HL-60/S4 treated with phorbol 12-myristate 13-acetate at 8.2 ng/mL for 4 days and 3 days (cell line): Measurements from ENCODE around the gene CIITA.
"Not testable (repeated sequence)": the region's sequence is repeated elsewhere in the genome, so short reads cannot be mapped to it uniquely, and the experiment has no call there.

Experiments used
- in situ Hi-C: fragments of 300-500 bp; cut with MboI; formaldehyde crosslinking; loops from 2 replicates; pipeline ENCODE4 v1.15.0; 2022; ENCODE audit warnings: low sequenced_read_pairs

Gene CIITA

DNA sequence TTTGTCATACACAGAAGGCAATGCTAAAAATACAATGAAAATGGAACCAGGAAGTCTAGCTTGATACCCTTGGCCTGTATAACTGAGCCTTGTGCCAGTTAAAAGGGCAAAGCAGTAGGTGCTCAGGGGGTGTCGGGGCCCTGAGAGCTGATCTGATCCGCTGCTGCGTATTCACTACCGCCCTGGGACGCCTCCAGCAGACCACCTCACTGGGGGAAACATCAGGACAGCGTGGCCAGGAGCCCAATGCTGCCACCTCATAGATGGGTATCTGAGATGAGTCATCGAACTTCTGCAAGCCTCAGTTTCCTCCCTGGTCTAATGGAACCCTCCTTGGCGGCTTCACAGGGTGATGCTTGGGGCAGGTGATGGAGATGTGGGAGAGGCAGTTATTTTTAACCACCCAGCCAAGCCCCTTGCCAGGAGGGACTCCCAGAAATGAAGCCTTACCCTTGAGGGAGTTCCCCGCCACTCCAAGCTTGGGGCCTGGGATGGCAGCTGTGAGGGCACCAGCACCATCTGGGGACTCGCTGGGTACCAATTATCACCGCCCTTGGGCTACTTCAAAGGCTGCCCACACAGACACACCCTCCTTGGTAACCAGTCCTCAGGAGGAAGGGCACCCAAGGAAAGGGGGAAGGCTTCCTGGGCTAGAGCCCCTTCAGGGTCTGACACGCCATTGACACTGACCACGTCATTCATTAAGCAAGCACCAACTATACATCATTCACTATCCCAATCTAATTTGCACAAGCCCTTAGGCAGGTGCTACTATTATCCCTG, 57.5 kb downstream of the CIITA start:
- in situ Hi-C loops: no loop called here

- in situ Hi-C loops: no loop called here
Measured at GRCh38 chr16:10935226-10935915, 58.4 kb downstream of the CIITA start.

DNA sequence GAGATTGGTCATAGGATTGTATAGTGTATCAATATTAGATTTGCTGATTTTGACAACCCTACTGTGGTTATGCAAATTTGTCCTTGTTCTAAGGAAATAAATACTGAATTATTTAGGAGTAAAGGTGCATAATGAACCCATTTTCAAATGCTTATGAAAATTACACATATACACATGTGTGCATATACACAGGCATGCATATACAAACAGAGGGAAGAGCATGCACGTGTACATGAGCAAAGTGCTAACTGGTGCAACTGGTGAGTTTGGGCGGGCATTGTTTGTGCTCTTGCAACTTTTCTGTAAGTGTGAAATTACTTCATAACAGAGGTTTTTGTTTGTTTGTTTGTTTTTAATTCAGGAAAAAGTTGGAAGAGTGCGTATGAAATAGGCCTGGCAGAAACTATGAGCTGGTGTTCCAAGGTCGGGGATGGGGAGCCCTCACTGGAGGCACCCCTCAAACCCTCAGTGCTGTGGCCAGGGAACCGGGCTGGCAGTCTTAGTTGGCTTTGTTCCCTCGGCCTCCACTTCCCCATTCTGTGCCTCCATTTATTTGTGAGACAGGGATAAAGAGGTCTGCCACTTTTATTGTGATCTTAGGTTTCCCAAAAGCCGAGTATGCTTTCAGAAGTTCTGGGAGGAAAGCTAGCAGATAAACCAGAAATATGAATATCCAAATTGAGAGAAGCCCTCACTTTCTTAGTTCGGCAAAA, 59.4 kb downstream of the CIITA start:
- in situ Hi-C loops: no loop called here

DNA sequence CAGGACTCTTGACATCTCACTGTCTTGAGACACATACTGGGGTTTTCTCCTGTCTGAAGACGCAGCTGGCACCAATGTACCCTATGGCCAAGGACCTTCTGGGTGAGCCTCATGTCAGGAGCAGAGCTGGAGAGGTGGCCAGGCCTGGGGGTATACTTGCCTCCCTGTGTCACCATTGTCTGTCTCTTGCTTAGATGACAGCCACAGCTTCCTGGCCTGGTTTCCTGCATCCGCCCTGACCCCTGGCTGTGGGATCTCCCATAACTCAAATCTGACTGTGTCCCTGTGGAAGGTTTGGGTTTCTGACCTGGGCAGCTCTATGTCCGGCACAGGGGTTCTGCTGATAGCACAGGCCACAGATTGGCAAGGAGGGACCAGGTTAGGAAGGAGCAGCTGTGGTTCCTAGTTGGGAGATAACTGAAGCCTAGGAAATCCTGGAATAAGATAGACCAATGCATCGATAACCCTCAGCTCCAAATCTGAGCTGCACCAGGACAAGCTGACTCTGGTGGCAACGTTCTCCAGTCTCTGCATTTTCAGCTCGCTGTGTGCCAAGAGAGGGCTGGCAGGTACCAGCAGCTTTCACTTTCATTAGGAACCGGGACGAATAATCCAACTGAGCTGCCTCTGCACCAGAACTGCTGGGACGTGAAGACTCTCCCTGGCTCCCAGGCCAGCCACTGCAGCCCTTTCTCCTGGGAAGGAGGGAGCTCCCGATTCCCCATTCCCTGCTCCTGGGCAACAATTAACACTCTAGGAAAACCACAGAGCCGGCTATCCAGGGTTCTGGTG, 60.3 kb downstream of the CIITA start:
- in situ Hi-C loops: no loop called here

DNA sequence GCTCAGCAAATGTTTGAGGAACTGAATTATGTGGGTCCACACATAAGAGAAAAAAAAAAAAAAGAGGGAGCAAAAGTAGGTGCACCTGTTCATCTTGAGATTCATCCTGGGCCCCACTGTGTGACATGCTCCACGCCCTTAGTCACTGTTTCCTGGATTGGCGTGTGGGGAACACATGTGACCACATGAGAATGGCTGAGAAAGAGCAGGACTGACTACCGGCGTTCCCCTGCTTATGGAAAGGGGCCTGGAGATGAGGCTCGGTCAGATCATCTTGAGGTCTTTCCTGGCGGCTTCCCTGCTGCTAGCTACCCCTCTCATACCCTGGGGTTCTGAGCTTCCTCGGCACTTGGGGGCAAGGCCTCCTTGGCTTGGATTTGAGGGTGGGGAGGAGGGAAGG, 61.3 kb downstream of the CIITA start:
- in situ Hi-C loops: no loop called here

DNA sequence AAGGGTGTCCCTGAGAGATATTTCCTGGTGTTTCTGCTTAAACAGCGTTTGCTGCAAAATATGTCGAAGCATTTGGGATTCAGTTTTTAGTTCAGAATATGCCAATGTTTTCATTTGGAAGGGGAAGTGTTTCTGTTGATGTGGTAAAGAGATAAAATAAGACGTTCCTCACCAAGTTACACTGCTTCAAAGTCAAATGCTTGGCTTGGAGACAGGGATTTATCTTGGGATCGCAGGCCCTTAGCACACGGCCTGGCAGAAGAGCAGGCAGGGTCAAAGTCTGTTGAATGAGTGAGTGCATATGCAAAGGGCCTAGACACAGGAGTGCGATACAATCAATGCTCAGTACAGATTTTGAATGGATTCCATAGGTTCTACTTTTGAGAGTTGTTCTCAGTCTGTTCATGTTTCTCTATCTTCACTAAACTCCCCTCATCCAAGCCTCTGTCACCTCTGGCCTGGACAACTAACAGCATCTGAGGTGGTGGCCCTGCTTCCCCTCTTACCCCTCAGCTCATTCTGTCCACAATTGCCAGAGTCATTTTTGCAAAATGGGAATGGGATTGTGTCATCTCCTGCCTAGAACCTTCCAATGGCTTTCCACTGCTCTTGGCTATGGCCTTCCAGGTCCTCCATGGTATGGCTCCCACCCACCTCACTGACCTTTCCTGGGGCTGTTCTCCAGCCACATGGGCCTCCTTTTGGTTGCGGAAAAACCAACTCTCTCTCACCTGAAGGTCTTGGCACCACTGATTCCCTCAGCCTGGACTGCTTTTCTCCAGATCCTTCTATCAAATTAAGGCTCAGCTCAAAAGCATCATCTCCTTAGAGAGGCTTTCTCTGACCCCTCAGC, 62.0 kb downstream of the CIITA start:
- in situ Hi-C loops: no loop called here

- in situ Hi-C loops: no loop called here
Measured at GRCh38 chr16:10939649-10940234, 62.7 kb downstream of the CIITA start.

DNA sequence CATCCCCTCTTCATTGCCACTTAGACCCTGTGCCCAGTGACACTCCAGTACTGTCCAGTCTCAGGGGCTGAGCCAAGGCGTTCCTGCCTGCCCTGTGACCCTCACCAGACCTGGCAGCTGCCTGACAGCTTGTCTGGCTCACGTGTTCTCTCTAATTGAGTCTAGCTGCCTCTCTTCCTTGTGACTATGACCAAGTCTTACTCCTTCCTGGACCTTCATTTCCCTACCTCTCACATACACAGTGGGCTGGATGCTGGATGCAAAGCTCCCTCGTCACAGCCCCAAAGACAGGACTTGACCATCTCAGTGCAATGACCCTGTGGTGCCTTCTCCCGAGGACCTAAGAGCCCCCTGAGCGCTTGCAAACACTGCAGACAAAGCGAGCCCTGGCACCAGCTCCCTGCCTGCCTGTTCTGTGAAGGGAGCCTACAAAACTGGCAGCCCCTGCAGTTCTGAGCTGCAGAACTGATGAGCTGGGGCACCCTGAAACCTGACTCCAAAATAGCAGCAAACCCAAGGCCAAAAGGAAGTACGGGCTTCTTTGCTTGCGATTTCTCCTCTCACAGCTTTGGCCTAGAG, 63.6 kb downstream of the CIITA start:
- in situ Hi-C loops: no loop called here

- in situ Hi-C loops: no loop called here
Measured at GRCh38 chr16:10941127-10941933, 64.3 kb downstream of the CIITA start.

GRCh38 chr16:10941935-10942351, 64.9 kb downstream of the CIITA start:
- in situ Hi-C loops: not testable (repeated sequence)

GRCh38 chr16:10942352-10943063, 65.5 kb downstream of the CIITA start, which contains the start of gene DEXI:
Gene DEXI, minus strand, starts transcription at chr16:10942468. Its CDS starts 463 bp downstream, at chr16:10942005.
- in situ Hi-C loops: no loop called here

DNA sequence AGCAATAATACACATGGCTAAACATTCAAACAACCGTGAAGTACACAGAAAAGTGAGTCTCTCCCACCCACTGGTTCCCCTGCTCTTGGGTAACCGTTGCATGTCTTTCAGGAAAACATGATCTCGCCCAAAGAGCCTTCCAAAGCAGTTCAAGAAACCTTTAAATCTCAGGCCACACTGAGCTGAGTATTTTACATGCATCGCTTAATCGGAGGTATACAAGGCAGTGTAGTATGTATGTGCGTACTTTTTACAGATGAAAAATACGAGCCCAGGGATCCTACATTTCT, 66.0 kb downstream of the CIITA start:
- in situ Hi-C loops: no loop called here

DNA sequence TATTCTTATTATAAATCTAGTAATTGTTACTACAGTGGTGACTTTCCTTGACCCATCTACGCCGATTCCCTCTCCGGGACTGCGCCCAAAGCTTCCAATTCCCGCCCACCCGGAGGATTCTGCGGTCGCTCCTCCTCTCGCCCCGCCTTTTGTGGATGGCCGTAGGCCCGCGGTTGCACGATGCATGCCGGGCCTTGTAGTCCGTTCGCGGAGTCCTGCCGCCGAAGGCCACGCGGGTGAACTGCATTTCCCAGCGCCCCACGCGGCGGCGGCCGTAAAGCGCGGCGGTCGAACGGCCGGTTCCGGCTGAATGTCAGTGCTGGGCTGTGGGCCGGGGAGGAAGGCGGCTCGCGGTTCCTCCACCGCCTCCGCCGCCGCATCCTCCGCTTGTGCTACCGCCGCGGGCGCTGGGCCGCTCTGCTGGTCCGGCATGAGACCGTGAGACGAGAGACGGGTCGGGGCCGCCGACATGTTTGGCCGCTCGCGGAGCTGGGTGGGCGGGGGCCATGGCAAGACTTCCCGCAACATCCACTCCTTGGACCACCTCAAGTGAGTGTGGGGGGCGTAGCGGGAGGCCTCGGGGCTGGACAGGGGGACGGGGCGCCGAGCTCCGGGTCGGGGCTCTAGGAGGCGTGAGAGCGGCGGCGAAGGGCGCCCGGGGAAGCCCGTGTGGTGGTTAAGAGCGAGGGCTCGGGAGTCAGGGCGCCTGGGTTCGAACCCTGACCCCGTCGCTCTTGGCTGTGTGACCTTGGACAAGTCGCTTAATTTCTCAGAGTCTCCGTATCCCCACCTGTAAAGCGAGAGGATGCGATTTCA, 67.5 kb downstream of the CIITA start, which contains the start of gene CLEC16A:
CLEC16A (plus strand) TSS at position 316 of the 816 bp plus-strand sequence; CDS start at position 470, 154 bp downstream.
- in situ Hi-C loops: no loop called here

DNA sequence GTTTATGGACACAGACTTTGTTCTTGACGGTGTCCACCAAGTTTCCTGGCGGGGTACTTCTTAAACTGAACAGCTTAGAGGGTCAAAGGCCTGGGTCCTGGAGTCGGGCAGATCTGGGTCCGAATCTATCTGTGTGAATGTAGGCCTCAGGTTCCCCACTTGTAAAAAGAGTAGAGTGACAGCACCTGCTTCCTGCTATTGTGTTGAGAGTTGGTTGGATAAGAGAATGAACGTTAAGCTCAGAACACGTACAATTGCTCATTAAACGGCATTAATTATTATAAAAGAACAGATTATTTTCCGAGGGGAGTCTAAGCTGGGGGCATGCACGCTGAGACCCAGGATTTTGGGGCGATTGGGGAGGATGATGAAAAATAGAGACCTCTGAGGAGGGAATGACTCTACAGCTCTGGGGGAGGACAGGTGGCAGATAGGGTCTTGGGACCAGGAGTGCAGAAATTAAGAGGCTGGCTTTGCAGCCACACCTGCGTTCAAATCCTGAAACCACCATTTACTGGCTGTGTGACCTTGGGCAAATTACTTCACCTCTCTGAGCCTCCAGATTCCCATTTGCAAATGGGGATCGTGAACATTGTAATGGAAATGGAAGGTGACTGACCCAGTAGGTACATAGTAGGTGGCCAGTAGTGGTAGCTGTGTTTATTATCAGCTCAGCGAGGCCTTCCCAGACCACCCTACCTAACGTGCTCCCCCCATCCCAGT, 68.2 kb downstream of the CIITA start:
- in situ Hi-C loops: no loop called here

DNA sequence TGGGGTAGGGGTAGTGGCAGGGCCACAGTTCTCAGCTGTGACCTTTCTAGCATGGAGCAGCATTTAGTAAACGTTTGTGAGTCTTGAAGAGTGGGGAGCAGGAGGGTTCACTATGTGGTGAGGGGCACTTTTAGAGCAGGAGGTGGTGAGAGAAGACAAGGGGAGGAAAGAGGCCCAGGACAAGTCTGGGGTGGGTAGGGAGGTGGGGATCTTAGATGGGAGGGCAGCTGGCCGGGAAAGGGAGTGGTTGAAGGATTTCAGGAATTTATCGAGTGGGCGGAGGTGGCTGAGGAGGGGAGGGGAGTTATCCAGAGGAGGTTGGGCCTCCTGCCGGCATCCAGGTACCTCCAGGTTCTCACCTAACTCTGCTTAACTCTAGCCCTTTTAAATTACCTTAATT, 69.3 kb downstream of the CIITA start:
- in situ Hi-C loops: no loop called here

DNA sequence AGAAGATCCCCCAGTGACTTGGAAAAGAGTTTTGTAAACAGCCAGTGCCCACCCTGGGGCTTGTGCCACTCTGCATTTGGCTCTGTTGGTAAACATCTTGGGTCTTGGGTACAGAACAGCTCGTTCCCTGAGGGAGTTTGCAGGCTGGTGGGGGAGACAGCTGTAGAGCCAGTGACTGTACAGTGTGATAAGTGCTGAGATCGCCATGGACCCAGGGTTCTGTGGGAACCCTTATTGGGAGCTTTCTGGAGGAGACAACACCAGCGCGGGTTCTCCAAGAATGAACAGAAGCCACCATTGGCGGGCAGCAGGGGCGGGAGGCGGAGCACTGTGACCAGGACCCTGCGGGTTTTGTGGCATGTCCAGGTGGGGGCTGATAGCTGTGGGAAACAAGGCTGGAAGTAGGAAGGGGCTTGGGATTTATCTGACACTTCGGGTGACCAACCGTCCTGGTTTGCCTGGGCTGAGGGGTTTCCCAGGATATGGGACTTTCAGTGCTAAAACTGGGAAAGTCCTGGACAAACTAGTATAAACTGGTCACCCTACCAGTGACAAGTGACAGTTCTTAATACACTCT, 70.3 kb downstream of the CIITA start:
- in situ Hi-C loops: no loop called here
